IMR-90 (cell line): ENCODE data around the gene ANO4. TPM values are rescaled to one million over a fixed set of nuclear protein-coding genes. Genes with fewer than 3 reads are reported as not detected.

ENCODE experiments used
- ATAC-seq: fragments of 200-7000 bp; cut with Tn5 transposase; 2 replicates; pipeline ENCODE4 v1.9.1; 2020; ENCODE audit warnings: low read depth, mild to moderate bottlenecking, moderate library complexity
- BruUV-seq: library from RNA; stranded (reverse); fragments of 400-500 nt; replicated peaks from 2 replicates; lab custom pipeline; 2021; lab: Mats Ljungman, UMichigan
- CTCF ChIA-PET: fragments of 300-600 bp; formaldehyde crosslinking; extraction: SDS; loops from one replicate; lab custom pipeline; 2021; ENCODE audit warnings: antibody characterized with exemption; lab: Yijun Ruan, JAX
- POLR2A ChIA-PET: fragments of 300-600 bp; sonication (Branson Sonifier 250); formaldehyde crosslinking; loops from one replicate; lab custom pipeline; 2022; ENCODE audit warnings: antibody characterized with exemption; ENCODE audit not compliant: unreplicated experiment; lab: Charles Lee
- DNase-seq: peaks from one replicate; pipeline ENCODE4 v3.0.0; 2013
- H2AFZ ChIP-seq: replicated peaks from 2 replicates; pipeline ENCODE3; 2013; ENCODE audit warnings: low read length, mild to moderate bottlenecking; ENCODE audit not compliant: poor library complexity
- H2AK5ac ChIP-seq: 2 replicates; pipeline ENCODE4 v1.6.1; 2013; ENCODE audit warnings: low read depth, low read length, inconsistent platforms
- H2AK9ac ChIP-seq: replicated peaks from 2 replicates; pipeline ENCODE3; 2013; ENCODE audit warnings: mild to moderate bottlenecking, low read depth, low read length, moderate library complexity; ENCODE audit not compliant: poor library complexity
- H2BK120ac ChIP-seq: 2 replicates; pipeline ENCODE4 v1.6.1; 2013; ENCODE audit warnings: low read depth, low read length, inconsistent platforms
- H2BK15ac ChIP-seq: 3 replicates; pipeline ENCODE4 v1.6.1; 2013; ENCODE audit warnings: low read depth, low read length, inconsistent platforms
- H2BK20ac ChIP-seq: 2 replicates; pipeline ENCODE4 v1.6.1; 2013; ENCODE audit warnings: low read depth, mild to moderate bottlenecking, inconsistent platforms, low read length, moderate library complexity
- H2BK5ac ChIP-seq: 2 replicates; pipeline ENCODE4 v1.6.1; 2013; ENCODE audit warnings: mild to moderate bottlenecking, low read depth, low read length, inconsistent platforms; ENCODE audit not compliant: poor library complexity, severe bottlenecking
- H3K14ac ChIP-seq: replicated peaks from 2 replicates; pipeline ENCODE4 v1.6.1; 2013; ENCODE audit warnings: low read depth, low read length, inconsistent platforms
- H3K18ac ChIP-seq: 2 replicates; pipeline ENCODE4 v1.6.1; 2013; ENCODE audit warnings: low read depth, low read length, control low read depth
- H3K23ac ChIP-seq: 2 replicates; pipeline ENCODE4 v1.6.1; 2013; ENCODE audit warnings: low read depth, low read length, inconsistent platforms
- H3K27ac ChIP-seq: 2 replicates; pipeline ENCODE4 v1.5.1; 2013; ENCODE audit warnings: mild to moderate bottlenecking, control low read depth, low read length; ENCODE audit not compliant: insufficient read depth
- H3K27me3 ChIP-seq: 2 replicates; pipeline ENCODE4 v1.6.1; 2013; ENCODE audit warnings: low read length; ENCODE audit not compliant: control insufficient read depth, insufficient read depth
- H3K36me3 ChIP-seq: 2 replicates; pipeline ENCODE4 v1.6.1; 2013; ENCODE audit warnings: low read length, mixed read lengths; ENCODE audit not compliant: control insufficient read depth, insufficient read depth
- H3K4ac ChIP-seq: 2 replicates; pipeline ENCODE4 v1.6.1; 2013; ENCODE audit warnings: low read depth, low read length, inconsistent platforms
- H3K4me1 ChIP-seq: 2 replicates; pipeline ENCODE4 v1.6.1; 2013; ENCODE audit warnings: low read length, mixed read lengths; ENCODE audit not compliant: control insufficient read depth, insufficient read depth
- H3K4me2 ChIP-seq: 2 replicates; pipeline ENCODE4 v1.6.1; 2013; ENCODE audit warnings: low read depth, mild to moderate bottlenecking, control low read depth, low read length, moderate library complexity
- H3K4me3 ChIP-seq: 2 replicates; pipeline ENCODE4 v1.5.1; 2013; ENCODE audit warnings: low read depth, mild to moderate bottlenecking, control low read depth, low read length, moderate library complexity; ENCODE audit not compliant: insufficient read depth
- H3K56ac ChIP-seq: 2 replicates; pipeline ENCODE4 v1.6.1; 2013; ENCODE audit warnings: low read length, inconsistent platforms; ENCODE audit not compliant: insufficient read depth; ENCODE audit errors: extremely low read depth
- H3K79me1 ChIP-seq, 2 experiments: 2 replicates each; pipeline ENCODE4 v1.6.1; 2013; ENCODE audit warnings: low read length in 2 of 2, inconsistent platforms in 1 of 2, low read depth in 1 of 2
- H3K9ac ChIP-seq: 2 replicates; pipeline ENCODE4 v1.6.1; 2013; ENCODE audit warnings: low read depth, low read length, control low read depth
- H3K9me1 ChIP-seq: 2 replicates; pipeline ENCODE4 v1.6.1; 2013; ENCODE audit warnings: low read length, inconsistent platforms; ENCODE audit not compliant: insufficient read depth
- H3K9me3 ChIP-seq: 2 replicates; pipeline ENCODE4 v1.6.1; 2013; ENCODE audit warnings: low read length; ENCODE audit not compliant: control insufficient read depth, insufficient read depth
- H4K20me1 ChIP-seq: 2 replicates; pipeline ENCODE4 v1.6.1; 2013; ENCODE audit warnings: low read length, inconsistent platforms; ENCODE audit not compliant: insufficient read depth
- H4K5ac ChIP-seq: 2 replicates; pipeline ENCODE4 v1.6.1; 2013; ENCODE audit warnings: mild to moderate bottlenecking, low read depth, low read length, control low read depth
- H4K8ac ChIP-seq, 2 experiments: 2 replicates each; pipeline ENCODE4 v1.6.1; 2013; ENCODE audit warnings: low read depth in 2 of 2, low read length in 2 of 2, control low read depth in 1 of 2, inconsistent platforms in 1 of 2
- H4K91ac ChIP-seq: 2 replicates; pipeline ENCODE4 v1.6.1; 2013; ENCODE audit warnings: low read depth, low read length, inconsistent platforms; ENCODE audit not compliant: insufficient read depth
- CEBPB ChIP-seq: IDR thresholded peaks from 2 replicates; pipeline ENCODE4 v1.6.1; 2012; ENCODE audit warnings: low read depth, low read length, improper control_type of control experiment
- CTCF ChIP-seq: conservative IDR thresholded peaks from 2 replicates; pipeline ENCODE4 v1.5.1; 2012; ENCODE audit warnings: mild to moderate bottlenecking, low read depth, low read length, improper control_type of control experiment
- FOS ChIP-seq: fragments of 150-350 bp; IDR thresholded peaks from 2 replicates; pipeline ENCODE4 v1.6.1; 2016; ENCODE audit warnings: low read depth, low read length
- MAFK ChIP-seq: IDR thresholded peaks from 2 replicates; pipeline ENCODE4 v1.6.1; 2012; ENCODE audit warnings: low read depth, low read length, improper control_type of control experiment
- POLR2A ChIP-seq: IDR thresholded peaks from 2 replicates; pipeline ENCODE4 v1.6.1; 2012; ENCODE audit warnings: mild to moderate bottlenecking, low read depth, low read length
- WGBS, 2 experiments: methylation state at CpG; one replicate each; pipeline versions ENCODE4 v1.1.5 to v1.1.7; 2013; ENCODE audit warnings: missing lambda C conversion rate in 2 of 2; ENCODE audit not compliant: insufficient read length in 1 of 2; ENCODE audit errors: extremely low coverage in 2 of 2; 5-methylcytosine and 5-hydroxymethylcytosine counted together
- dilution Hi-C: fragments of 300-500 bp; cut with HindIII; formaldehyde crosslinking; loops from one replicate; pipeline ENCODE4 v1.14.3; 2018; ENCODE audit warnings: low sequenced_read_pairs; ENCODE audit not compliant: unreplicated experiment
- in situ Hi-C: fragments of 300-500 bp; cut with MboI; formaldehyde crosslinking; loops from 3 replicates; pipeline ENCODE4 v1.14.3; 2019; ENCODE audit warnings: low sequenced_read_pairs, inconsistent platforms, mixed read lengths
- intact Hi-C: fragments of 100-400 bp; cut with micrococcal nuclease; formaldehyde crosslinking; loops from 2 replicates; pipeline ENCODE4 v1.10.0; 2022
- polyA plus RNA-seq, 3 experiments: library from polyadenylated mRNA; depleted of rRNA; stranded (reverse); fragments of >200 nt; gene quantifications; 2 replicates each; pipeline ENCODE4 v1.2.3, GENCODE V29; 2012; ENCODE audit warnings: low replicate concordance in 1 of 3
- total RNA-seq: library from RNA; depleted of rRNA; stranded (reverse); fragments of >200 nt; gene quantifications from 2 replicates; pipeline ENCODE4 v1.2.3, GENCODE V29; 2012

ANO4 gene
- total and polyA plus RNA-seq, 2 of the 4 experiments (the other 2 are of a cell fraction), result 4.7 to 10.2 TPM

- intact Hi-C loops (no loop called here), dilution Hi-C loops (no loop called here), in situ Hi-C loops (no loop called here)
- no peaks in the 10 kb centered on the region for H3K9me1 ChIP-seq
- POLR2A ChIA-PET, result no interaction called here
- H3K4me2 ChIP-seq, result no peak overlapping the region
- no peaks in the 10 kb centered on the region for H3K9me3 ChIP-seq
- H4K8ac ChIP-seq, result no peak overlapping the region
- no peak overlapping the region for H2AFZ ChIP-seq
- no peak overlapping the region for H2BK120ac ChIP-seq
- H3K27ac ChIP-seq, result no peak overlapping the region
- no peak overlapping the region for H4K5ac ChIP-seq
- H2AK5ac ChIP-seq, result no peak overlapping the region
- H3K23ac ChIP-seq, result no peak overlapping the region
- no peak overlapping the region for H3K4me3 ChIP-seq
- H2BK20ac ChIP-seq, result no peak overlapping the region
- CTCF ChIA-PET, result no interaction called here
- TF ChIP-seq CEBPB (no peak), CTCF (no peak), POLR2A (no peak), FOS (no peak), MAFK (no peak)
- no peak overlapping the region for H3K9ac ChIP-seq
- no TSS peak for BruUV-seq
- WGBS, 2 experiments, result no CpG with 5 or more reads among the region's 4 CpGs
- no peak overlapping the region for H3K14ac ChIP-seq
- H3K36me3 ChIP-seq, result no peaks in the 10 kb centered on the region
- no peak overlapping the region for H2BK5ac ChIP-seq
- no peak overlapping the region for H2AK9ac ChIP-seq
- no peaks in the 10 kb centered on the region for H4K20me1 ChIP-seq
- no peak overlapping the region for H2BK15ac ChIP-seq
- H3K27me3 ChIP-seq, result no peaks in the 10 kb centered on the region
- DNase-seq (no peak), ATAC-seq (no peak)
- H4K91ac ChIP-seq, result no peak overlapping the region
- H3K56ac ChIP-seq, result no peak overlapping the region
- H3K18ac ChIP-seq, result no peak overlapping the region
- H3K79me1 ChIP-seq, result no peaks in the 10 kb centered on the region; a peak in 1 of 4 replicates
- H3K4ac ChIP-seq, result no peak overlapping the region
- H3K4me1 ChIP-seq, result peaks cover 2% of the 10 kb centered on the region; the same call in 1 of the 2 replicates
Observed at GRCh38 chr12:100867639-100868393, 73.2 kb downstream of the ANO4 start.
